CD1c-positive myeloid dendritic cell (primary cell): ENCODE data around the gene STX11.
"Not testable (repeated sequence)": the region's sequence is repeated elsewhere in the genome, so short reads cannot be mapped to it uniquely, and the experiment has no call there.

ENCODE experiments used
- DNase-seq: peaks from one replicate; pipeline ENCODE4 v3.0.0-alpha.2; 2016; ENCODE audit errors: extremely low spot score

The STX11 gene

GRCh38 chr6:144149894-144150709 lies at the start of gene STX11:
Gene STX11 (plus strand): TSS chr6:144150517. CDS start chr6:144186628, 36,111 bp downstream.
- peak; percentile 97 for DNase-seq

- no peak for DNase-seq
Measured at GRCh38 chr6:144103026-144103563, 47.2 kb upstream of the STX11 start.

- DNase-seq: no peak
Measured at GRCh38 chr6:144104488-144104887, 45.8 kb upstream of the STX11 start.

- DNase-seq: peak; percentile 86
Measured at GRCh38 chr6:144104898-144105487, 45.3 kb upstream of the STX11 start.

GRCh38 chr6:144106206-144106605 lies 44.1 kb upstream of the STX11 start:
- DNase-seq: no peak

- no peak for DNase-seq
Measured at GRCh38 chr6:144110210-144110609, 40.1 kb upstream of the STX11 start.

GRCh38 chr6:144113366-144113765 lies 37.0 kb upstream of the STX11 start:
- DNase-seq: no peak

- no peak for DNase-seq
Measured at GRCh38 chr6:144115219-144115618, 35.1 kb upstream of the STX11 start.

GRCh38 chr6:144119376-144119775 lies 30.9 kb upstream of the STX11 start:
- DNase-seq: no peak

- DNase-seq: no peak
Measured at GRCh38 chr6:144122861-144123260, 27.5 kb upstream of the STX11 start.

GRCh38 chr6:144123421-144123820 lies 26.9 kb upstream of the STX11 start:
- peak; percentile 24 for DNase-seq

GRCh38 chr6:144123836-144124235 lies 26.5 kb upstream of the STX11 start:
- peak; percentile 41 for DNase-seq

GRCh38 chr6:144127097-144127496 lies 23.2 kb upstream of the STX11 start:
- DNase-seq: no peak

GRCh38 chr6:144129469-144129868 lies 20.8 kb upstream of the STX11 start:
- DNase-seq: no peak

GRCh38 chr6:144131248-144131709 lies 19.0 kb upstream of the STX11 start:
- peak; percentile 17 for DNase-seq

- DNase-seq: not testable (repeated sequence)
Measured at GRCh38 chr6:144132167-144132690, 18.1 kb upstream of the STX11 start.

GRCh38 chr6:144133225-144133821 lies 17.0 kb upstream of the STX11 start:
- no peak for DNase-seq

GRCh38 chr6:144134176-144134575 lies 16.1 kb upstream of the STX11 start:
- DNase-seq: no peak

- DNase-seq: no peak
Measured at GRCh38 chr6:144134737-144135136, 15.6 kb upstream of the STX11 start.

GRCh38 chr6:144138542-144138941 lies 11.8 kb upstream of the STX11 start:
- no peak for DNase-seq

- DNase-seq: no peak
Measured at GRCh38 chr6:144139817-144140216, 10.5 kb upstream of the STX11 start.

- no peak for DNase-seq
Measured at GRCh38 chr6:144140867-144141266, 9.4 kb upstream of the STX11 start.
